GM23248 (cell line): ENCODE results near the gene EPHB3. TPM values are rescaled to one million over a fixed set of nuclear protein-coding genes. Genes with fewer than 3 reads are reported as not detected.

Experiments
- DNase-seq: peaks from one replicate; pipeline ENCODE4 v3.0.0-alpha.2; 2015
- H2AFZ ChIP-seq: fragments of 200-600 bp; sonication (generic); 2 replicates; pipeline ENCODE4 v1.6.1; 2016; ENCODE audit warnings: antibody characterized with exemption
- H3F3A ChIP-seq: fragments of 200-600 bp; sonication (generic); 2 replicates; pipeline ENCODE4 v1.6.1; 2016; ENCODE audit warnings: mild to moderate bottlenecking, antibody characterized with exemption, mixed run types; ENCODE audit not compliant: insufficient read depth
- H3K27ac ChIP-seq: fragments of 200-600 bp; sonication (generic); 2 replicates; pipeline ENCODE4 v1.5.1; 2016; ENCODE audit warnings: mild to moderate bottlenecking
- H3K27me3 ChIP-seq: fragments of 200-600 bp; sonication (generic); replicated peaks from 2 replicates; pipeline ENCODE4 v1.6.1; 2016; ENCODE audit warnings: mild to moderate bottlenecking; ENCODE audit not compliant: insufficient read depth
- H3K36me3 ChIP-seq: fragments of 200-600 bp; sonication (generic); 2 replicates; pipeline ENCODE4 v1.6.1; 2016; ENCODE audit warnings: low read depth, mild to moderate bottlenecking
- H3K4me1 ChIP-seq: fragments of 200-600 bp; sonication (generic); 2 replicates; pipeline ENCODE4 v1.6.1; 2016; ENCODE audit warnings: mild to moderate bottlenecking; ENCODE audit not compliant: insufficient read depth
- H3K4me2 ChIP-seq: fragments of 200-600 bp; sonication (generic); one replicate; pipeline ENCODE4 v1.6.1; 2016; ENCODE audit warnings: mild to moderate bottlenecking; ENCODE audit not compliant: unreplicated experiment
- H3K4me3 ChIP-seq: fragments of 200-600 bp; sonication (generic); 2 replicates; pipeline ENCODE4 v1.5.1; 2016; ENCODE audit warnings: mild to moderate bottlenecking
- H3K79me2 ChIP-seq: fragments of 200-600 bp; sonication (generic); 2 replicates; pipeline ENCODE4 v1.6.1; 2016; ENCODE audit warnings: mild to moderate bottlenecking; ENCODE audit not compliant: insufficient read depth
- H3K9ac ChIP-seq: fragments of 200-600 bp; sonication (generic); 2 replicates; pipeline ENCODE4 v1.6.1; 2016; ENCODE audit warnings: mild to moderate bottlenecking
- H3K9me2 ChIP-seq: fragments of 200-600 bp; sonication (generic); 2 replicates; pipeline ENCODE4 v1.6.1; 2016; ENCODE audit warnings: mixed run types, mild to moderate bottlenecking, moderate library complexity; ENCODE audit not compliant: insufficient read depth
- H3K9me3 ChIP-seq: fragments of 200-600 bp; sonication (generic); one replicate; pipeline ENCODE4 v1.6.1; 2017; ENCODE audit warnings: low read depth
- H4K20me1 ChIP-seq: fragments of 200-600 bp; sonication (generic); 2 replicates; pipeline ENCODE4 v1.6.0; 2016; ENCODE audit not compliant: insufficient read depth
- EZH2 ChIP-seq: fragments of 200-600 bp; sonication (generic); IDR thresholded peaks from 2 replicates; pipeline ENCODE4 v1.6.1; 2018; ENCODE audit warnings: antibody characterized with exemption, mild to moderate bottlenecking; ENCODE audit not compliant: insufficient read depth, poor library complexity, severe bottlenecking
- EZH2phosphoT487 ChIP-seq: fragments of 200-600 bp; sonication (generic); IDR thresholded peaks from 2 replicates; pipeline ENCODE4 v1.6.1; 2018; ENCODE audit warnings: antibody characterized with exemption, moderate library complexity, mild to moderate bottlenecking, low read depth; ENCODE audit not compliant: insufficient read depth
- WGBS, 2 experiments: methylation state at CpG; one replicate each; pipeline ENCODE4 v1.1.6; 2015 to 2017; ENCODE audit warnings: low lambda C conversion rate in 2 of 2, low coverage in 1 of 2; ENCODE audit errors: missing lambda C conversion rate in 2 of 2; 5-methylcytosine and 5-hydroxymethylcytosine counted together
- in situ Hi-C: fragments of 300-500 bp; cut with MboI; formaldehyde crosslinking; loops from 2 replicates; pipeline ENCODE4 v1.15.0; 2020
- polyA plus RNA-seq: library from polyadenylated mRNA; unstranded; fragments of >200 nt; fragmentation: Nextera tagmentation; extraction: Ambion mirVana; gene quantifications from 2 replicates; pipeline ENCODE4 v1.2.1, GENCODE V29; 2016
- total RNA-seq: library from RNA; depleted of rRNA; stranded (reverse); fragments of >200 nt; shearing (Covaris generic); gene quantifications from 2 replicates; pipeline ENCODE4 v1.2.3, GENCODE V29; 2014

Gene EPHB3
- total and polyA plus RNA-seq, 2 experiments from 2014 or later: 1.7 to 3.0 TPM

GRCh38 chr3:184585545-184585944 lies 24.0 kb downstream of the EPHB3 start:
- Histone ChIP-seq H3K79me2 (no peaks in the 10 kb centered on the region), H3K4me1 (peaks cover 17% of the 10 kb centered on the region), H2AFZ (no peak overlapping the region), H3K27ac (no peak overlapping the region), H3K27me3 (no peaks in the 10 kb centered on the region), H4K20me1 (no peaks in the 10 kb centered on the region), H3K4me3 (no peak overlapping the region), H3K9me3 (no peaks in the 10 kb centered on the region), H3K9me2 (no peaks in the 10 kb centered on the region), H3K9ac (no peak overlapping the region), H3F3A (peaks cover 11% of the 10 kb centered on the region), H3K36me3 (no peaks in the 10 kb centered on the region), H3K4me2 (peak overlapping the region; percentile 12)
- 59 to 76% methylated on average over 4 to 6 of the region's 6 CpGs for WGBS, 2 experiments
- in situ Hi-C loops: no loop called here
- DNase-seq: no peak
- TF ChIP-seq EZH2 (no peak), EZH2phosphoT487 (no peak)

- no peak for DNase-seq
- no peaks in the 10 kb centered on the region for H3K79me2 ChIP-seq
- peaks cover 11% of the 10 kb centered on the region for H3F3A ChIP-seq
- H2AFZ ChIP-seq: no peak overlapping the region
- H3K9me2 ChIP-seq: no peaks in the 10 kb centered on the region
- no peaks in the 10 kb centered on the region for H3K27me3 ChIP-seq
- no peak overlapping the region for H3K9ac ChIP-seq
- TF ChIP-seq EZH2phosphoT487: no peak
- no peak for TF ChIP-seq EZH2
- H3K9me3 ChIP-seq: no peaks in the 10 kb centered on the region
- in situ Hi-C loops: no loop called here
- no peaks in the 10 kb centered on the region for H4K20me1 ChIP-seq
- H3K4me1 ChIP-seq: peaks cover 17% of the 10 kb centered on the region
- WGBS, 2 experiments: 92 to 94% methylated on average over 8 of the region's 8 CpGs
- no peak overlapping the region for H3K4me3 ChIP-seq
- H3K36me3 ChIP-seq: no peaks in the 10 kb centered on the region
- no peak overlapping the region for H3K27ac ChIP-seq
- H3K4me2 ChIP-seq: no peak overlapping the region
Observed at GRCh38 chr3:184586851-184587250, 25.3 kb downstream of the EPHB3 start.

- in situ Hi-C loops: no loop called here
- Histone ChIP-seq H4K20me1 (no peaks in the 10 kb centered on the region), H3K9ac (no peak overlapping the region), H3K9me2 (no peaks in the 10 kb centered on the region), H3K36me3 (no peaks in the 10 kb centered on the region), H3K9me3 (no peaks in the 10 kb centered on the region), H3K79me2 (no peaks in the 10 kb centered on the region), H3K4me1 (peaks cover 13% of the 10 kb centered on the region), H2AFZ (no peak overlapping the region), H3K27me3 (no peaks in the 10 kb centered on the region), H3K4me3 (no peak overlapping the region), H3K27ac (no peak overlapping the region), H3F3A (peaks cover 11% of the 10 kb centered on the region), H3K4me2 (no peak overlapping the region)
- TF ChIP-seq EZH2: no peak
- no peak for TF ChIP-seq EZH2phosphoT487
- DNase-seq: no peak
- 85 to 86% methylated on average over 4 of the region's 4 CpGs for WGBS, 2 experiments
Observed at GRCh38 chr3:184588776-184589175, 27.2 kb downstream of the EPHB3 start.

- H3F3A ChIP-seq: no peaks in the 10 kb centered on the region; the same call in 1 of the 2 replicates
- no peak for DNase-seq
- no peak overlapping the region for H2AFZ ChIP-seq
- H3K36me3 ChIP-seq: no peaks in the 10 kb centered on the region
- TF ChIP-seq EZH2phosphoT487 (no peak), EZH2 (no peak)
- H3K4me1 ChIP-seq: peaks cover 3% of the 10 kb centered on the region
- no peak overlapping the region for H3K9ac ChIP-seq
- no peaks in the 10 kb centered on the region for H3K79me2 ChIP-seq
- no peaks in the 10 kb centered on the region for H3K27me3 ChIP-seq
- H3K9me2 ChIP-seq: no peaks in the 10 kb centered on the region
- H4K20me1 ChIP-seq: no peaks in the 10 kb centered on the region
- no peak overlapping the region for H3K27ac ChIP-seq
- 51 to 59% methylated on average over 6 of the region's 6 CpGs for WGBS, 2 experiments
- in situ Hi-C loops: no loop called here
- no peaks in the 10 kb centered on the region for H3K9me3 ChIP-seq
- H3K4me2 ChIP-seq: no peak overlapping the region
- no peak overlapping the region for H3K4me3 ChIP-seq
Observed at GRCh38 chr3:184590795-184591194, 29.2 kb downstream of the EPHB3 start.

- H3K27me3 ChIP-seq: no peaks in the 10 kb centered on the region
- H3K79me2 ChIP-seq: no peaks in the 10 kb centered on the region
- H3K4me2 ChIP-seq: no peak overlapping the region
- no peak overlapping the region for H3K9ac ChIP-seq
- H2AFZ ChIP-seq: no peak overlapping the region
- no peaks in the 10 kb centered on the region for H3K4me1 ChIP-seq
- H3K36me3 ChIP-seq: no peaks in the 10 kb centered on the region
- H3K9me3 ChIP-seq: no peaks in the 10 kb centered on the region
- DNase-seq: no peak
- H3K9me2 ChIP-seq: no peaks in the 10 kb centered on the region
- H4K20me1 ChIP-seq: no peaks in the 10 kb centered on the region
- no peak overlapping the region for H3K4me3 ChIP-seq
- no peaks in the 10 kb centered on the region for H3F3A ChIP-seq
- H3K27ac ChIP-seq: no peak overlapping the region
- in situ Hi-C loops: no loop called here
- 97 to 100% methylated on average over 6 of the region's 6 CpGs for WGBS, 2 experiments
- no peak for TF ChIP-seq EZH2
- no peak for TF ChIP-seq EZH2phosphoT487
Observed at GRCh38 chr3:184591789-184592188, 30.2 kb downstream of the EPHB3 start.
